ENCODE measurements around the gene GGCX. TPM values are rescaled to one million over a fixed set of nuclear protein-coding genes. Genes with fewer than 3 reads are reported as not detected.

The GGCX gene
- total RNA-seq, 2 experiments from 2014 or later, result 22.9 to 27.6 TPM

GRCh38 chr2:85553184-85553583 is 8.1 kb downstream of the GGCX start:
- peaks cover 85% of the 10 kb centered on the region for H3K36me3 Mint-ChIP-seq (ENCODE audit: low read depth)
- H3K4me1 ChIP-seq (ENCODE audit: insufficient read depth, low read length), result peaks cover 4% of the 10 kb centered on the region
- H3K36me3 ChIP-seq (ENCODE audit: insufficient read depth, low read length), result peaks cover 65% of the 10 kb centered on the region
- H3K27me3 Mint-ChIP-seq, result no peaks in the 10 kb centered on the region
- no peaks in the 10 kb centered on the region for H3K9me3 ChIP-seq (ENCODE audit: control insufficient read depth in 1 of 2, insufficient read depth in 1 of 2, low read length in 2 of 2)
- H3K27me3 ChIP-seq (ENCODE audit: control insufficient read depth in 1 of 2, insufficient read depth in 2 of 2, low read length in 2 of 2), result no peaks in the 10 kb centered on the region
- H3K4me3 ChIP-seq (ENCODE audit: low read length), result no peak overlapping the region
- H3K4me1 Mint-ChIP-seq (ENCODE audit: low read depth), result peaks cover 12% of the 10 kb centered on the region
- H3K9me3 Mint-ChIP-seq, result no peaks in the 10 kb centered on the region
- ChIA-PET POLR2A (interaction anchor here (4.0 to 4.7 kb wide), 2 partner anchors 14 to 133 kb away, joined by 25 to 43 read pairs; partner anchors contain the start of genes MAT2A and SH2D6), CTCF (interaction anchor here (0.9 kb wide), 1 partner anchor 133 kb away, joined by 4 read pairs; no protein-coding TSS in a partner anchor)
- intact Hi-C loops (cut with DNase I, micrococcal nuclease), result loop anchor here (5.0 kb wide), 2 partner anchors 226 to 286 kb away; partner anchors contain the start of gene TGOLN2 (in 1 of the 2)
- no peak overlapping the region for H3K27ac Mint-ChIP-seq
- H3K4me3 Mint-ChIP-seq, result no peak overlapping the region
- no peak for ATAC-seq (ENCODE audit: poor library complexity)
- no peak for DNase-seq
- no peak overlapping the region for H3K27ac ChIP-seq (ENCODE audit: low read depth in 1 of 2, low read length in 2 of 2)
- TF ChIP-seq, protein P1, sequence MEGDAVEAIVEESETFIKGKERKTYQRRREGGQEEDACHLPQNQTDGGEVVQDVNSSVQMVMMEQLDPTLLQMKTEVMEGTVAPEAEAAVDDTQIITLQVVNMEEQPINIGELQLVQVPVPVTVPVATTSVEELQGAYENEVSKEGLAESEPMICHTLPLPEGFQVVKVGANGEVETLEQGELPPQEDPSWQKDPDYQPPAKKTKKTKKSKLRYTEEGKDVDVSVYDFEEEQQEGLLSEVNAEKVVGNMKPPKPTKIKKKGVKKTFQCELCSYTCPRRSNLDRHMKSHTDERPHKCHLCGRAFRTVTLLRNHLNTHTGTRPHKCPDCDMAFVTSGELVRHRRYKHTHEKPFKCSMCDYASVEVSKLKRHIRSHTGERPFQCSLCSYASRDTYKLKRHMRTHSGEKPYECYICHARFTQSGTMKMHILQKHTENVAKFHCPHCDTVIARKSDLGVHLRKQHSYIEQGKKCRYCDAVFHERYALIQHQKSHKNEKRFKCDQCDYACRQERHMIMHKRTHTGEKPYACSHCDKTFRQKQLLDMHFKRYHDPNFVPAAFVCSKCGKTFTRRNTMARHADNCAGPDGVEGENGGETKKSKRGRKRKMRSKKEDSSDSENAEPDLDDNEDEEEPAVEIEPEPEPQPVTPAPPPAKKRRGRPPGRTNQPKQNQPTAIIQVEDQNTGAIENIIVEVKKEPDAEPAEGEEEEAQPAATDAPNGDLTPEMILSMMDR (IDR thresholded peaks at IDR 0.05), result no peak

- no peak overlapping the region for H3K27ac ChIP-seq (ENCODE audit: low read depth in 1 of 2, low read length in 2 of 2)
- H3K9me3 Mint-ChIP-seq, result no peaks in the 10 kb centered on the region
- H3K4me3 ChIP-seq (ENCODE audit: low read length), result no peak overlapping the region
- intact Hi-C loops (cut with DNase I, micrococcal nuclease), result loop anchor here (1.0 to 5.0 kb wide), 4 partner anchors 132 to 285 kb away; partner anchors contain the start of gene TGOLN2 (in 1 of the 2)
- H3K4me1 ChIP-seq (ENCODE audit: insufficient read depth, low read length), result peaks cover 4% of the 10 kb centered on the region
- ATAC-seq (ENCODE audit: poor library complexity) (peak; percentile 99), DNase-seq (peak; percentile 83 to 94 (median 89))
- peak overlapping the region; percentile 22 for H3K27ac Mint-ChIP-seq
- no peaks in the 10 kb centered on the region for H3K9me3 ChIP-seq (ENCODE audit: control insufficient read depth in 1 of 2, insufficient read depth in 1 of 2, low read length in 2 of 2)
- no peaks in the 10 kb centered on the region for H3K27me3 ChIP-seq (ENCODE audit: control insufficient read depth in 1 of 2, insufficient read depth in 2 of 2, low read length in 2 of 2)
- no peak overlapping the region for H3K4me3 Mint-ChIP-seq
- H3K36me3 ChIP-seq (ENCODE audit: insufficient read depth, low read length), result peaks cover 61% of the 10 kb centered on the region
- H3K36me3 Mint-ChIP-seq (ENCODE audit: low read depth), result peaks cover 82% of the 10 kb centered on the region
- H3K4me1 Mint-ChIP-seq (ENCODE audit: low read depth), result peaks cover 7% of the 10 kb centered on the region
- ChIA-PET CTCF (interaction anchor here (0.6 to 4.2 kb wide), 24 partner anchors 8 to 198 kb away, joined by 3 to 44 read pairs (median 4); partner anchors contain the start of genes ELMOD3, MAT2A, RETSAT and RNF181), POLR2A (interaction anchor here (0.6 to 4.0 kb wide), 19 partner anchors 8 to 228 kb away, joined by 3 to 43 read pairs (median 4); partner anchors contain the start of genes ELMOD3, GGCX, MAT2A and RETSAT)
- H3K27me3 Mint-ChIP-seq, result no peaks in the 10 kb centered on the region
- TF ChIP-seq, protein P1 (IDR thresholded peaks at IDR 0.05), result peak; percentile 87
Observed at GRCh38 chr2:85551698-85552678, 9.3 kb downstream of the GGCX start.

DNA sequence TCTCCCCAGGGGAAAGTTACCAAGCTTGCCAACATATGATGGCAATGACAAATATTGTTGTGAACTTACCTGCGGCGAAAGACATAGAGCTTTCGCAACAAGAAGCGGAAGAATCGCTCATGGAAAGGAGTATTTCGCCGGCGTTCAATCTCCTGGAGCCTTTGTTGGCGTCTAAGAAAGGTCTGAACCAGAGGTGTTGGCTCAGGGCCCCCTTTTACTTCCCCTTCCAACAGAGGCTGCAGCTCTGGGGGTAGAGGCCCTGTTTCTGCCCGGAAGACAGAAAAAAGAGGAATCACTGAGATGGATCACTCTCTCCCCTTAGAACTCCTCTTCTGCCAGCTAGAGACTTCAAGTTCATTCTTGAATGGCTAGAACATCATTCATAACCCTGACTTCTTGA is 10.8 kb downstream of the GGCX start:
- Mint-ChIP-seq H3K36me3 (ENCODE audit: low read depth) (peaks cover 79% of the 10 kb centered on the region), H3K4me1 (ENCODE audit: low read depth) (peaks cover 7% of the 10 kb centered on the region)
- peaks cover 60% of the 10 kb centered on the region for H3K36me3 ChIP-seq (ENCODE audit: insufficient read depth, low read length)

More for the DNA sequence above, 10.8 kb downstream of the GGCX start:
- DNase-seq (no peak), ATAC-seq (ENCODE audit: poor library complexity) (no peak)
- no peaks in the 10 kb centered on the region for H3K9me3 Mint-ChIP-seq
- H3K27ac Mint-ChIP-seq, result no peak overlapping the region
- no peaks in the 10 kb centered on the region for H3K27me3 Mint-ChIP-seq
- Histone ChIP-seq H3K4me1 (ENCODE audit: insufficient read depth, low read length) (peaks cover 4% of the 10 kb centered on the region), H3K27me3 (ENCODE audit: control insufficient read depth in 1 of 2, insufficient read depth in 2 of 2, low read length in 2 of 2) (no peaks in the 10 kb centered on the region), H3K27ac (ENCODE audit: low read depth in 1 of 2, low read length in 2 of 2) (no peak overlapping the region), H3K9me3 (ENCODE audit: control insufficient read depth in 1 of 2, insufficient read depth in 1 of 2, low read length in 2 of 2) (no peaks in the 10 kb centered on the region), H3K4me3 (ENCODE audit: low read length) (no peak overlapping the region)
- POLR2A ChIA-PET, result interaction anchor here (1.0 to 5.0 kb wide), 5 partner anchors 7 to 223 kb away, joined by 3 to 43 read pairs (median 16); partner anchors contain the start of genes MAT2A, SH2D6 and TGOLN2
- intact Hi-C loops (cut with DNase I, micrococcal nuclease), result loop anchor here (5.0 kb wide), 2 partner anchors 223 to 283 kb away; partner anchors contain the start of gene TGOLN2 (in 1 of the 2)
- H3K4me3 Mint-ChIP-seq, result no peak overlapping the region
- CTCF ChIA-PET, result interaction anchor here (1.9 to 4.2 kb wide), 3 partner anchors 9 to 163 kb away, joined by 4 to 44 read pairs (median 42); partner anchors contain the start of genes MAT2A and SH2D6
- TF ChIP-seq, protein P1 (IDR thresholded peaks at IDR 0.05), result no peak

All from CD4-positive, alpha-beta T cell (primary cell).